Measurements from ENCODE around the gene SPNS1.
A peak's percentile ranks its signal among the peaks of the same experiment; 100 is the strongest.
"Not testable (repeated sequence)": the region's sequence is repeated elsewhere in the genome, so short reads cannot be mapped to it uniquely, and the experiment has no call there.

SPNS1 gene

GRCh38 chr16:28975158-28975599, 601 bp downstream of the SPNS1 start:
- H3K9ac ChIP-seq (ENCODE audit: low read length) = peak overlapping the region; percentile 82
- H3K4me2 ChIP-seq (ENCODE audit: low read length) = peak overlapping the region; percentile 96
- no peaks in the 10 kb centered on the region for H4K20me1 ChIP-seq (ENCODE audit: insufficient read depth, low read length)
- no peaks in the 10 kb centered on the region for H3K9me3 ChIP-seq (ENCODE audit: low read length)
- H3K4me3 ChIP-seq (ENCODE audit: low read depth, low read length, poor library complexity, severe bottlenecking) = peak overlapping the region; percentile 94
- H3K9me2 ChIP-seq (ENCODE audit: low read depth, low read length) = no peaks in the 10 kb centered on the region
- H3K27ac ChIP-seq (ENCODE audit: low read depth, low read length, poor library complexity, severe bottlenecking) = no peak overlapping the region
- no peak for TF ChIP-seq EZH2 (IDR thresholded peaks at IDR 0.05; ENCODE audit: borderline replicate concordance, low read length)
- no peak for TF ChIP-seq CTCF (IDR thresholded peaks at IDR 0.05; ENCODE audit: low read length)
- H3K36me3 ChIP-seq (ENCODE audit: insufficient read depth, low read length) = no peaks in the 10 kb centered on the region
- no peaks in the 10 kb centered on the region for H3K79me2 ChIP-seq (ENCODE audit: insufficient read depth, low read length)
- no peaks in the 10 kb centered on the region for H3F3A ChIP-seq (ENCODE audit: insufficient read depth, low read length)
- no peak overlapping the region for H2AFZ ChIP-seq (ENCODE audit: low read length)
- peaks cover 22% of the 10 kb centered on the region for H3K4me1 ChIP-seq (ENCODE audit: insufficient read depth, low read length, severe bottlenecking)
- H3K27me3 ChIP-seq (ENCODE audit: insufficient read depth, low read length) = no peaks in the 10 kb centered on the region

GRCh38 chr16:28977703-28978662, 3.4 kb downstream of the SPNS1 start:
- H3K9me2 ChIP-seq (ENCODE audit: low read depth, low read length) = no peaks in the 10 kb centered on the region
- no peak overlapping the region for H3K4me2 ChIP-seq (ENCODE audit: low read length)
- TF ChIP-seq EZH2 (IDR thresholded peaks at IDR 0.05; ENCODE audit: borderline replicate concordance, low read length) (no peak), CTCF (IDR thresholded peaks at IDR 0.05; ENCODE audit: low read length) (peak; percentile 80)
- H3K4me1 ChIP-seq (ENCODE audit: insufficient read depth, low read length, severe bottlenecking) = peaks cover 22% of the 10 kb centered on the region
- H4K20me1 ChIP-seq (ENCODE audit: insufficient read depth, low read length) = no peaks in the 10 kb centered on the region
- no peaks in the 10 kb centered on the region for H3K79me2 ChIP-seq (ENCODE audit: insufficient read depth, low read length)
- no peak overlapping the region for H2AFZ ChIP-seq (ENCODE audit: low read length)
- H3K27me3 ChIP-seq (ENCODE audit: insufficient read depth, low read length) = no peaks in the 10 kb centered on the region
- H3K27ac ChIP-seq (ENCODE audit: low read depth, low read length, poor library complexity, severe bottlenecking) = no peak overlapping the region
- H3F3A ChIP-seq (ENCODE audit: insufficient read depth, low read length) = no peaks in the 10 kb centered on the region
- H3K9me3 ChIP-seq (ENCODE audit: low read length) = 0 out of 2 replicates have a peak, but pooled peaks cover 3% of the 10 kb centered on the region
- H3K4me3 ChIP-seq (ENCODE audit: low read depth, low read length, poor library complexity, severe bottlenecking) = no peak overlapping the region
- H3K9ac ChIP-seq (ENCODE audit: low read length) = no peak overlapping the region
- H3K36me3 ChIP-seq (ENCODE audit: insufficient read depth, low read length) = peaks cover 7% of the 10 kb centered on the region

- H3K9ac ChIP-seq (ENCODE audit: low read length); H3F3A ChIP-seq (ENCODE audit: insufficient read depth, low read length); H3K9me3 ChIP-seq (ENCODE audit: low read length); H3K27me3 ChIP-seq (ENCODE audit: insufficient read depth, low read length); H3K36me3 ChIP-seq (ENCODE audit: insufficient read depth, low read length); H3K4me2 ChIP-seq (ENCODE audit: low read length); H3K27ac ChIP-seq (ENCODE audit: low read depth, low read length, poor library complexity, severe bottlenecking); H3K79me2 ChIP-seq (ENCODE audit: insufficient read depth, low read length); H2AFZ ChIP-seq (ENCODE audit: low read length); H4K20me1 ChIP-seq (ENCODE audit: insufficient read depth, low read length); H3K9me2 ChIP-seq (ENCODE audit: low read depth, low read length); H3K4me3 ChIP-seq (ENCODE audit: low read depth, low read length, poor library complexity, severe bottlenecking): not testable (repeated sequence)
- peak; percentile 26; the same call in 1 of the 2 replicates for TF ChIP-seq CTCF (IDR thresholded peaks at IDR 0.05; ENCODE audit: low read length)
- peaks cover 22% of the 10 kb centered on the region for H3K4me1 ChIP-seq (ENCODE audit: insufficient read depth, low read length, severe bottlenecking)
Measured at GRCh38 chr16:28980330-28980729, 5.8 kb downstream of the SPNS1 start.
